Natural killer cell (primary cell): ENCODE measurements around the gene ZRANB1. TPM values are rescaled to one million over a fixed set of nuclear protein-coding genes. Genes with fewer than 3 reads are reported as not detected.

Experiments
- ATAC-seq, 3 donors: fragments of 150-1000 bp in 2 of 3; fragments of 200-7000 bp in 1 of 3; cut with Tn5 transposase; 1 replicate in 1 of 3; 2 replicates in 2 of 3; pipeline ENCODE4 v1.10.0; 2021; ENCODE audit warnings: mild to moderate bottlenecking in 2 of 3, moderate library complexity in 2 of 3
- DNase-seq, 2 donors: peaks; one replicate each; pipeline versions ENCODE4 v3.0.0 to v3.0.0-alpha.2; 2013 to 2021; ENCODE audit warnings: mixed read lengths in 1 of 2
- H3K27ac ChIP-seq: one replicate; pipeline ENCODE4 v1.5.1; 2013; ENCODE audit warnings: mild to moderate bottlenecking, low read length
- H3K27me3 ChIP-seq: one replicate; pipeline ENCODE4 v1.6.1; 2013; ENCODE audit warnings: low read length; ENCODE audit not compliant: control insufficient read depth, insufficient read depth
- H3K36me3 ChIP-seq: one replicate; pipeline ENCODE4 v1.6.1; 2013; ENCODE audit warnings: low read length; ENCODE audit not compliant: control insufficient read depth, insufficient read depth
- H3K4me1 ChIP-seq: one replicate; pipeline ENCODE4 v1.6.1; 2013; ENCODE audit warnings: low read length; ENCODE audit not compliant: control insufficient read depth, insufficient read depth
- H3K4me3 ChIP-seq: one replicate; pipeline ENCODE4 v1.5.1; 2013; ENCODE audit warnings: low read length
- H3K9me3 ChIP-seq: one replicate; pipeline ENCODE4 v1.6.1; 2013; ENCODE audit warnings: low read length; ENCODE audit not compliant: control insufficient read depth, insufficient read depth
- H3K27ac Mint-ChIP-seq, 2 donors: one replicate each; pipeline ENCODE4 v1.8.0; 2022; ENCODE audit warnings: mild to moderate bottlenecking in 2 of 2, mixed read lengths in 2 of 2, moderate library complexity in 1 of 2
- H3K27me3 Mint-ChIP-seq, 2 donors: one replicate each; pipeline ENCODE4 v1.8.0; 2022; ENCODE audit warnings: low read depth in 2 of 2, mixed read lengths in 2 of 2
- H3K36me3 Mint-ChIP-seq: one replicate; pipeline ENCODE4 v1.8.0; 2022; ENCODE audit warnings: mixed read lengths
- H3K4me1 Mint-ChIP-seq, 2 donors: one replicate each; pipeline ENCODE4 v1.8.0; 2022; ENCODE audit warnings: mixed read lengths in 2 of 2
- H3K4me3 Mint-ChIP-seq: one replicate; pipeline ENCODE4 v1.8.0; 2022; ENCODE audit warnings: mild to moderate bottlenecking, moderate library complexity, mixed read lengths
- H3K9me3 Mint-ChIP-seq, 2 donors: one replicate each; pipeline ENCODE4 v1.8.0; 2022; ENCODE audit warnings: mixed read lengths in 2 of 2
- CTCF ChIP-seq: fragments of 200-600 bp; IDR thresholded peaks from one replicate; pipeline ENCODE4 v1.8.0; 2022; ENCODE audit warnings: antibody characterized with exemption
- WGBS: methylation state at CpG from one replicate; pipeline ENCODE4 v1.1.7; 2013; ENCODE audit warnings: missing lambda C conversion rate; ENCODE audit not compliant: insufficient coverage; 5-methylcytosine and 5-hydroxymethylcytosine counted together
- intact Hi-C: fragments of 100-400 bp; cut with micrococcal nuclease; formaldehyde crosslinking; loops from one replicate; pipeline ENCODE4 v1.14.2; 2022
- total RNA-seq, 4 donors: library from RNA; stranded (reverse); fragments of 120-200 nt in 1 of 4; gene quantifications; one replicate each; pipeline versions ENCODE4 v1.2.3 to v1.2.4, GENCODE V29; 2013 to 2022

ZRANB1 gene
- total RNA-seq, 3 donors from 2014 or later (not counting 1 experiment from before 2014, with no cell fraction given): 18.0 to 20.5 (median 18.8) TPM

GRCh38 chr10:125016123-125016522, 74.2 kb downstream of the ZRANB1 start:
- H3K27ac ChIP-seq: no peak overlapping the region
- no peaks in the 10 kb centered on the region for H3K27me3 ChIP-seq
- no peak overlapping the region for H3K4me3 ChIP-seq
- WGBS: 89% methylated on average over 10 of the region's 10 CpGs
- no peak for TF ChIP-seq CTCF
- H3K4me1 ChIP-seq: peaks cover 56% of the 10 kb centered on the region
- H3K27ac Mint-ChIP-seq: peak overlapping the region; percentile 84 to 87
- no peaks in the 10 kb centered on the region for H3K27me3 Mint-ChIP-seq
- DNase-seq (no peak), ATAC-seq (no peak)
- no peaks in the 10 kb centered on the region for H3K9me3 Mint-ChIP-seq
- peak overlapping the region; percentile 17 for H3K4me3 Mint-ChIP-seq
- H3K4me1 Mint-ChIP-seq: peaks cover 75 to 83% of the 10 kb centered on the region in 2 donors
- no peaks in the 10 kb centered on the region for H3K36me3 Mint-ChIP-seq
- intact Hi-C loops: loop anchor here (5.0 kb wide), 1 partner anchor 141 kb away; no protein-coding TSS in a partner anchor
- H3K36me3 ChIP-seq: peaks cover 6% of the 10 kb centered on the region
- H3K9me3 ChIP-seq: no peaks in the 10 kb centered on the region

GRCh38 chr10:125016611-125017202, 74.8 kb downstream of the ZRANB1 start:
- peak overlapping the region; percentile 61 for H3K4me3 Mint-ChIP-seq
- WGBS: 85% methylated on average over 14 of the region's 14 CpGs
- H3K27ac ChIP-seq: no peak overlapping the region
- H3K9me3 ChIP-seq: no peaks in the 10 kb centered on the region
- H3K4me3 ChIP-seq: no peak overlapping the region
- no peak for TF ChIP-seq CTCF
- no peaks in the 10 kb centered on the region for H3K36me3 Mint-ChIP-seq
- H3K4me1 Mint-ChIP-seq: peaks cover 73 to 83% of the 10 kb centered on the region in 2 donors
- H3K36me3 ChIP-seq: peaks cover 8% of the 10 kb centered on the region
- DNase-seq (no peak), ATAC-seq (no peak)
- H3K27me3 Mint-ChIP-seq: no peaks in the 10 kb centered on the region
- intact Hi-C loops: loop anchor here (5.0 kb wide), 1 partner anchor 141 kb away; no protein-coding TSS in a partner anchor
- H3K9me3 Mint-ChIP-seq: no peaks in the 10 kb centered on the region
- peak overlapping the region; percentile 65 to 66 for H3K27ac Mint-ChIP-seq
- H3K4me1 ChIP-seq: peaks cover 60% of the 10 kb centered on the region
- no peaks in the 10 kb centered on the region for H3K27me3 ChIP-seq

GRCh38 chr10:125017547-125018298, 75.8 kb downstream of the ZRANB1 start:
- intact Hi-C loops: loop anchor here (5.0 kb wide), 1 partner anchor 140 kb away; no protein-coding TSS in a partner anchor
- Histone ChIP-seq H3K27me3 (no peaks in the 10 kb centered on the region), H3K4me1 (peaks cover 66% of the 10 kb centered on the region), H3K9me3 (no peaks in the 10 kb centered on the region), H3K27ac (no peak overlapping the region), H3K4me3 (no peak overlapping the region), H3K36me3 (peaks cover 9% of the 10 kb centered on the region)
- Mint-ChIP-seq H3K36me3 (no peaks in the 10 kb centered on the region), H3K4me1 (peaks cover 82 to 85% of the 10 kb centered on the region in 2 donors), H3K9me3 (no peaks in the 10 kb centered on the region), H3K27me3 (no peaks in the 10 kb centered on the region), H3K4me3 (peak overlapping the region; percentile 1), H3K27ac (peak overlapping the region; percentile 39 to 65)
- DNase-seq: no peak
- 84% methylated on average over 12 of the region's 12 CpGs for WGBS
- no peak for ATAC-seq
- TF ChIP-seq CTCF: no peak
